ENCODE measurements around the gene ZC3H15.
A peak's percentile ranks its signal among the peaks of the same experiment; 100 is the strongest.

Gene ZC3H15

DNA sequence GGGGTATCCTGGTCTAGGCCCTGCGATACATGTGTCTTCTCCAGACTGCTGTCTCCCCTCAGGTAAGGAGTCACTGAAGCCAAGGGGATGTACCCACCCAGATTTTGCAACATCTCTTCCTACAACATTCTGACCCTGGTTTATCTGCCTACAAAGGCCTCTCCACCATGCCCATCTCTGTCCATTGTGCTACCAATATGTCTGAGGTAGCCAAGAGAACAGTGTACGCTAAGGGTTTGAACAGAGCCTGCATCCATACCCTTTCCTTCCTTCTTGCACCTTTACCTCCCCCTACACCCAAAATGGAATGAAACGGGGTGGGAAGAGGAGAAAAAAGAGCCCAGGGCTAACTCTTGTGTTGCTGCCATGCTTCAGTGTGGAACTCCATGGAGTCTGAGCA is 11.9 kb downstream of the ZC3H15 start:
- no peak overlapping the region for H3K27ac ChIP-seq
- TF ChIP-seq, protein P1, sequence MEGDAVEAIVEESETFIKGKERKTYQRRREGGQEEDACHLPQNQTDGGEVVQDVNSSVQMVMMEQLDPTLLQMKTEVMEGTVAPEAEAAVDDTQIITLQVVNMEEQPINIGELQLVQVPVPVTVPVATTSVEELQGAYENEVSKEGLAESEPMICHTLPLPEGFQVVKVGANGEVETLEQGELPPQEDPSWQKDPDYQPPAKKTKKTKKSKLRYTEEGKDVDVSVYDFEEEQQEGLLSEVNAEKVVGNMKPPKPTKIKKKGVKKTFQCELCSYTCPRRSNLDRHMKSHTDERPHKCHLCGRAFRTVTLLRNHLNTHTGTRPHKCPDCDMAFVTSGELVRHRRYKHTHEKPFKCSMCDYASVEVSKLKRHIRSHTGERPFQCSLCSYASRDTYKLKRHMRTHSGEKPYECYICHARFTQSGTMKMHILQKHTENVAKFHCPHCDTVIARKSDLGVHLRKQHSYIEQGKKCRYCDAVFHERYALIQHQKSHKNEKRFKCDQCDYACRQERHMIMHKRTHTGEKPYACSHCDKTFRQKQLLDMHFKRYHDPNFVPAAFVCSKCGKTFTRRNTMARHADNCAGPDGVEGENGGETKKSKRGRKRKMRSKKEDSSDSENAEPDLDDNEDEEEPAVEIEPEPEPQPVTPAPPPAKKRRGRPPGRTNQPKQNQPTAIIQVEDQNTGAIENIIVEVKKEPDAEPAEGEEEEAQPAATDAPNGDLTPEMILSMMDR (IDR thresholded peaks at IDR 0.05) = no peak

DNA sequence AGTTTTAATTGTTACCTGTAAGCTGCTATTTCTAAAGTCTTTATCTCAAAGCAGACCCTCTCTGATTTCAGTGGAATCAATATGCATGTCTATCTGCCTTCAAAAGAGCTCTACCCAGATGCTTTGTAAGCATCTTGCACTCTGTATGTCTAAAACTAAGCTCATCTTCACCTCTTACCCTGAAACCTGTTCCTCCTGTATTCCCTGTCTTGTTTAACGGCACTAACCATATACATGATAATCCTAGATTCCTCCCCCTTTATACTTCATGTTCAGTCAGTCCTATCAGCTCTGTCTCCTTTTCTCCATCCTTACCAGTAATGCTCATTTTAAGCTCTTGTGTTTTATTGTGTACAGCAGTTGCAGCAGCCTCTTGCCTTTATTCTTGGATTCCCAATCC is 12.8 kb downstream of the ZC3H15 start:
- H3K27ac ChIP-seq = no peak overlapping the region
- TF ChIP-seq, protein P1 (IDR thresholded peaks at IDR 0.05) = no peak
- TF ChIP-seq ZFX (IDR thresholded peaks at IDR 0.05; ENCODE audit: borderline replicate concordance) = no peak

DNA sequence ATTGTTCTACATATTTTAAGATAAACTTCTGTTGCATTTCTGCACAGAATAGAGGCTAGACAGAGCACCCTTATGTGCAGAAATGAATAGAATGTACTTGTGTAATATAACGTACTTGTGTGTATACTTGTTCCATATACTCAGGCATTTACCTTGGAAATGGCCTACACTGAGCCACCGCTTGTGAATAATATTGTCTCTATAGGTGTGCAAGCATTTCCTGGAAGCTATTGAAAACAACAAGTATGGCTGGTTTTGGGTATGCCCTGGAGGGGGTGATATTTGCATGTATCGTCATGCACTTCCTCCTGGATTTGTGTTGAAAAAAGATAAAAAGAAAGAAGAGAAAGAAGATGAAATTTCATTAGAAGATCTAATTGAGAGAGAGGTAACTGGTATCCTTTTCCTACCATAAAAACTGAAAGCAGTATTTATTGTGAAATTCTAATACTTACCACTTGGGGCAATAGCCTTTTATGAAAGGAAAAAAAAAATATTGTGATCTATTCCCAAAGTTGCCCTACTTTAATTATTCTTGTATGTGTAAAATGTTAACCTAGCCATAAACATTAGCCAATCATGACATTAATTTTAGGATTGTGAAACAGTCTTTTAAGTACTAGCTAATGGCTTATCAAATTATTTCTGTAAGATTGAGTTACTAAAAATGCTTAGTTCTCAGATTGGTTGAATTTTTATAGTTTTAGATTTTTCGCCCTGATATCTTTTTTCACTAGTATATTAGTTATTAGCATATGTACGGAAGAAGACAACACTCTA is 18.0 kb downstream of the ZC3H15 start:
- peak overlapping the region; percentile 17; the same call in 1 of the 2 replicates for H3K27ac ChIP-seq
- TF ChIP-seq, protein P1 (IDR thresholded peaks at IDR 0.05) = peak; percentile 78
- no peak for TF ChIP-seq ZFX (IDR thresholded peaks at IDR 0.05; ENCODE audit: borderline replicate concordance)

DNA sequence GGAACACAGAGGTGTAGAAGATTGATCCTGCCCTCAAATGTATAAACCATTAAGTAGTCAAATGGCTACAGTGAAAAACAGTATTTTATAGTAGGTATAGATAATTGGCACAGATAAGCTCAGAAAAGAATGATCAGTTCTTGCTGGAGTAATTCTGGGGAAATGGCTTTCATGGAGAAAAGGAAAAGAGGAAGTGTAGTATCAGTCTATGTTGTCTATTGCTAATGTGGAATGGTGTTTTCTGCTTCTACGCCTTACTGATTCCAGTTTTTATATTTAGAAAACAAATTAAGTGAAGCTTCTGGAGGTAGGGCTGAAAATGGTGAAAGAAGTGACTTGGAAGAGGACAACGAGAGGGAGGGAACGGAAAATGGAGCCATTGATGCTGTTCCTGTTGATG is 22.2 kb downstream of the ZC3H15 start:
- TF ChIP-seq, protein P1 (IDR thresholded peaks at IDR 0.05) = no peak
- TF ChIP-seq ZFX (IDR thresholded peaks at IDR 0.05; ENCODE audit: borderline replicate concordance) = no peak
- H3K27ac ChIP-seq = no peak overlapping the region

DNA sequence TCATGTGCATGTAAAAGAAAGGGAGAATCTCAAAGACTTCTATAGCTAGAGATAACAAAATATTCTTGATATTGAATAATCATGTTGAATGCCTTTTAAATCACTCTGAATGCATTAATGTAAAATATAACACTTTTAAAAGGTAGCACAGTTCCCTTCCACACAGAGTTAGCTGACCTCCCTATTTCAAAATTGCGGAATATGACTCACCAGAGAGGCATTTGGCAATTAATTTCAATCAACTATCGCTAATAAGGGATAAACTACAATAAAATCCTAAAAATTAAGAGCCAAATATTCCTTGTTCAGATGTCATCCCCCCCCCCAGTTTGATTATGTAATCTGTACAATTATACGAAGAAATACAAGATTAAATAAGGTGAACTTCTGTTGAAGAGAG is 29.3 kb downstream of the ZC3H15 start:
- no peak overlapping the region for H3K27ac ChIP-seq
- no peak for TF ChIP-seq ZFX (IDR thresholded peaks at IDR 0.05; ENCODE audit: borderline replicate concordance)
- TF ChIP-seq, protein P1 (IDR thresholded peaks at IDR 0.05) = no peak

DNA sequence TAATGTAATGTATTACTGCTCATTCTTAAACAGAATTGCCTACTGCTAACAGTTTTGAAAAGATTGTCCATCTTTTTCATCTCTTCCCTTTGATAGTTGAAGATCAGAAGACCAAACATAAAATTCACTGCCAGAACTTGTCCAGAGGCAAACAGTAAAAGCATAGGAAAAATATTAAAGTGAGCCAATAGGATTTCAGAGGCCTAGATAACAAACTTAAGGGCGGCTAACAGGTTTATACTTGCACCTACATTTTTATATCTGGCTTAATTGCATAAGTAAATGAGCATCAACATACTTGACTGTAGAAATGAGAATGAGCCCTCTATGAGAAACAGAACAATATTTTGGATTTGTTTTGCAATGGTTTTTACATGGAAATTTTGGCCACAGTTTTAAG is 30.3 kb downstream of the ZC3H15 start:
- TF ChIP-seq ZFX (IDR thresholded peaks at IDR 0.05; ENCODE audit: borderline replicate concordance) = no peak
- TF ChIP-seq, protein P1 (IDR thresholded peaks at IDR 0.05) = no peak
- peak overlapping the region; percentile 7 for H3K27ac ChIP-seq

DNA sequence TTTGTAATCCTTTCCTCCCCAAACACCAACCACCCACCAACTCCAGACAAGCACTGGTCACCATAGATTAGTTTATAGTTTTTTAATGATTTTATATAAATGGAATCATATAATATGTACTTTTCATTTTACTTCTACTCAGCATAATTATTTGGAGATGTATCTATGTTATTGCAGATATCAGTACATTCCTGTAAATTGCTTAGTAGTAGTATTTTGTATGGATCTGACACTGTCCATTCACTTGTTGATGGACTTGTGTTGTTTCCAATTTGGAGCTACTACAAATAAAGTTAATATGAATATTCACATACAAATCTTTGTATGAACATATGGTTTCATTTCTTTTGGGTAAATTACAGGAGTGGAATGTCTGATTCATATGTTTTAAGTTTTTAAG is 31.0 kb downstream of the ZC3H15 start:
- no peak overlapping the region for H3K27ac ChIP-seq
- TF ChIP-seq, protein P1 (IDR thresholded peaks at IDR 0.05) = no peak
- no peak for TF ChIP-seq ZFX (IDR thresholded peaks at IDR 0.05; ENCODE audit: borderline replicate concordance)

All from 22Rv1 (cell line).